Stomach (tissue), 9 donors: ENCODE measurements around the gene PSENEN. TPM values are rescaled to one million over a fixed set of nuclear protein-coding genes. Genes with fewer than 3 reads are reported as not detected.

Experiments
- DNase-seq, 2 donors: peaks; one replicate each; pipeline versions ENCODE4 v3.0.0 to v3.0.0-alpha.2; 2013 to 2019
- H3K27ac ChIP-seq, 5 donors: fragments of 200-600 bp in 4 of 5; sonication (generic) in 4 of 5; one replicate each; pipeline ENCODE4 v1.5.1; 2013 to 2019; ENCODE audit warnings: mild to moderate bottlenecking in 1 of 5, moderate library complexity in 1 of 5
- H3K27me3 ChIP-seq, 3 donors: fragments of 200-600 bp; sonication (generic); one replicate each; pipeline ENCODE4 v1.5.1; 2017 to 2019; ENCODE audit warnings: mixed run types in 1 of 3
- H3K36me3 ChIP-seq, 4 donors: fragments of 200-600 bp; sonication (generic); 1 replicate in 3 of 4; 2 replicates in 1 of 4; pipeline ENCODE4 v1.5.1; 2016 to 2019
- H3K4me1 ChIP-seq, 4 donors: fragments of 200-600 bp; sonication (generic); one replicate each; pipeline ENCODE4 v1.5.1; 2016 to 2019
- H3K4me3 ChIP-seq, 4 donors: fragments of 200-600 bp; sonication (generic) in 3 of 4; one replicate each; pipeline ENCODE4 v1.5.1; 2016 to 2019; ENCODE audit warnings: mild to moderate bottlenecking in 1 of 4
- H3K9me3 ChIP-seq, 4 donors: fragments of 200-600 bp; sonication (generic); one replicate each; pipeline ENCODE4 v1.5.1; 2016 to 2019
- EP300 ChIP-seq: sonication (generic); formaldehyde crosslinking; IDR thresholded peaks from one replicate; pipeline ENCODE4 v1.6.1; 2017; ENCODE audit warnings: antibody characterized with exemption
- POLR2A ChIP-seq, 4 donors: fragments of 450-650 bp; IDR thresholded peaks; one replicate each; pipeline ENCODE4 v1.6.1; 2016; ENCODE audit warnings: antibody characterized with exemption in 4 of 4, control low read depth in 2 of 4, mild to moderate bottlenecking in 1 of 4, moderate library complexity in 1 of 4
- POLR2AphosphoS5 ChIP-seq, 3 donors: sonication (generic); formaldehyde crosslinking; IDR thresholded peaks; one replicate each; pipeline ENCODE4 v1.6.1; 2016; ENCODE audit warnings: antibody characterized with exemption in 3 of 3
- WGBS, 5 donors: extraction: QIAGEN DNeasy Blood & Tissue Kit in 3 of 5; methylation state at CpG; one replicate each; pipeline versions ENCODE4 v1.1.5 to v1.1.7; 2013 to 2018; 5-methylcytosine and 5-hydroxymethylcytosine counted together
- intact Hi-C: fragments of 100-400 bp; cut with DNase I; formaldehyde crosslinking; loops from one replicate; pipeline ENCODE4 v1.15.1; 2023; ENCODE audit warnings: low total_unique reads
- polyA plus RNA-seq, 3 donors: library from polyadenylated mRNA; stranded (reverse); fragments of 200-250 nt; gene quantifications; one replicate each; pipeline ENCODE4 v1.2.3, GENCODE V29; 2013
- total RNA-seq, 5 donors: library from RNA; depleted of rRNA; stranded (reverse); fragments of >200 nt; gene quantifications; one replicate each; pipeline versions ENCODE4 v1.1.0 to v1.2.3, GENCODE V29; 2014 to 2016
- TF ChIP-seq, protein P1 (sequence below), 7 experiments: fragments of 450-650 bp in 4 of 7; fragments of 200-600 bp in 3 of 7; sonication (generic) in 3 of 7; IDR thresholded peaks; one replicate each; pipeline ENCODE4 v1.5.1; 2016 to 2019; ENCODE audit warnings: antibody characterized with exemption in 7 of 7, control low read depth in 2 of 7, mild to moderate bottlenecking in 1 of 7
- donor health status: healthy with polysubstance abuse.
- donor health status: Bipolar disorder and iron deficiency.
- donor health status: healthy.

The PSENEN gene
- total and polyA plus RNA-seq, 8 donors: 9.3 to 101 (median 50.4) TPM; not detected in 1

DNA sequence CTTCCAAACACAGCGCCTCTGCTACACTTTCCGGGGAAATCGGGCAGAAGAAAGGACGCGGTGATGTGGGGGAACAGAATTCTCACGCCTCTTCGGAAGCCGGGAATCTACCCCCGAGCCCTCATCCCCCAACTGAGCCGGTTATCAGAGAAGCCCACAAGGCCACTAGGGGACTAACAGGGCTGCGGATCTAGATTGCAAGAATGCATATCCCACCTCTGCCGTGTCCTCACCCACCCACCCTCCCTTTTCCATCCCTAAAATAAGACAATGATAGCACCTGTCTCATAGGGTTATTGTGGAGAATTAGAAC, 4.3 kb upstream of the PSENEN start:
- WGBS, 5 donors: 2 to 9% (median 3%) methylated on average over 12 of the region's 12 CpGs

GRCh38 chr19:35742121-35742724, 3.2 kb upstream of the PSENEN start, which contains the start of gene IGFLR1:
IGFLR1 (minus strand) TSS chr19:35742452; CDS start chr19:35741180, 1,272 bp downstream.
- Histone ChIP-seq H3K9me3 (no peaks in the 10 kb centered on the region), H3K4me3 (peak within 1 kb of the TSS; percentile 51 to 68 (median 60)), H3K27me3 (no peaks in the 10 kb centered on the region), H3K4me1 (peaks cover 31 to 64% (median 47%) of the 10 kb centered on the region in 4 donors), H3K36me3 (peaks cover 17 to 32% (median 29%) of the 10 kb centered on the region in 4 donors), H3K27ac (peak within 1 kb of the TSS; percentile 35 to 93 (median 91))
- TF ChIP-seq POLR2AphosphoS5 (IDR thresholded peaks at IDR 0.05) (no peak), EP300 (no peak), POLR2A (IDR thresholded peaks at IDR 0.05) (no peak)
- TF ChIP-seq, protein P1, sequence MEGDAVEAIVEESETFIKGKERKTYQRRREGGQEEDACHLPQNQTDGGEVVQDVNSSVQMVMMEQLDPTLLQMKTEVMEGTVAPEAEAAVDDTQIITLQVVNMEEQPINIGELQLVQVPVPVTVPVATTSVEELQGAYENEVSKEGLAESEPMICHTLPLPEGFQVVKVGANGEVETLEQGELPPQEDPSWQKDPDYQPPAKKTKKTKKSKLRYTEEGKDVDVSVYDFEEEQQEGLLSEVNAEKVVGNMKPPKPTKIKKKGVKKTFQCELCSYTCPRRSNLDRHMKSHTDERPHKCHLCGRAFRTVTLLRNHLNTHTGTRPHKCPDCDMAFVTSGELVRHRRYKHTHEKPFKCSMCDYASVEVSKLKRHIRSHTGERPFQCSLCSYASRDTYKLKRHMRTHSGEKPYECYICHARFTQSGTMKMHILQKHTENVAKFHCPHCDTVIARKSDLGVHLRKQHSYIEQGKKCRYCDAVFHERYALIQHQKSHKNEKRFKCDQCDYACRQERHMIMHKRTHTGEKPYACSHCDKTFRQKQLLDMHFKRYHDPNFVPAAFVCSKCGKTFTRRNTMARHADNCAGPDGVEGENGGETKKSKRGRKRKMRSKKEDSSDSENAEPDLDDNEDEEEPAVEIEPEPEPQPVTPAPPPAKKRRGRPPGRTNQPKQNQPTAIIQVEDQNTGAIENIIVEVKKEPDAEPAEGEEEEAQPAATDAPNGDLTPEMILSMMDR (IDR thresholded peaks at IDR 0.05): no peak
- intact Hi-C loops: no loop called here
- WGBS, 5 donors: 57 to 82% (median 75%) methylated on average over 9 of the region's 9 CpGs
- DNase-seq: peak; percentile 44 to 66

More for the DNA sequence above, 4.3 kb upstream of the PSENEN start:
- TF ChIP-seq POLR2AphosphoS5 (IDR thresholded peaks at IDR 0.05): no peak
- no peak for TF ChIP-seq POLR2A (IDR thresholded peaks at IDR 0.05)
- TF ChIP-seq, protein P1 (IDR thresholded peaks at IDR 0.05): no peak
- TF ChIP-seq EP300: no peak
- Histone ChIP-seq H3K27ac (peak overlapping the region; percentile 81 to 93 (median 91)), H3K4me3 (peak overlapping the region; percentile 51 to 68 (median 60)), H3K4me1 (peaks cover 27 to 56% (median 39%) of the 10 kb centered on the region in 4 donors), H3K36me3 (peaks cover 25 to 42% (median 39%) of the 10 kb centered on the region in 4 donors), H3K27me3 (no peaks in the 10 kb centered on the region), H3K9me3 (no peaks in the 10 kb centered on the region)
- intact Hi-C loops: no loop called here
- DNase-seq: no peak

- intact Hi-C loops: no loop called here
- Histone ChIP-seq H3K4me1 (peaks cover 36 to 74% (median 57%) of the 10 kb centered on the region in 4 donors), H3K27me3 (no peaks in the 10 kb centered on the region), H3K36me3 (peaks cover under 1 to 15% (median 13%) of the 10 kb centered on the region in 4 donors), H3K9me3 (no peaks in the 10 kb centered on the region), H3K27ac (peak overlapping the region in 4 of 5 donors; percentile 99 to 100 (median 100)), H3K4me3 (peak overlapping the region; percentile 82 to 96 (median 87))
- DNase-seq: no peak
- WGBS, 5 donors: 82 to 94% (median 90%) methylated on average over 11 to 19 of the region's 19 CpGs
- TF ChIP-seq EP300 (no peak), POLR2A (IDR thresholded peaks at IDR 0.05) (no peak), POLR2AphosphoS5 (IDR thresholded peaks at IDR 0.05) (no peak)
- TF ChIP-seq, protein P1 (IDR thresholded peaks at IDR 0.05): no peak
Observed at GRCh38 chr19:35743640-35744429, 1.6 kb upstream of the PSENEN start.

DNA sequence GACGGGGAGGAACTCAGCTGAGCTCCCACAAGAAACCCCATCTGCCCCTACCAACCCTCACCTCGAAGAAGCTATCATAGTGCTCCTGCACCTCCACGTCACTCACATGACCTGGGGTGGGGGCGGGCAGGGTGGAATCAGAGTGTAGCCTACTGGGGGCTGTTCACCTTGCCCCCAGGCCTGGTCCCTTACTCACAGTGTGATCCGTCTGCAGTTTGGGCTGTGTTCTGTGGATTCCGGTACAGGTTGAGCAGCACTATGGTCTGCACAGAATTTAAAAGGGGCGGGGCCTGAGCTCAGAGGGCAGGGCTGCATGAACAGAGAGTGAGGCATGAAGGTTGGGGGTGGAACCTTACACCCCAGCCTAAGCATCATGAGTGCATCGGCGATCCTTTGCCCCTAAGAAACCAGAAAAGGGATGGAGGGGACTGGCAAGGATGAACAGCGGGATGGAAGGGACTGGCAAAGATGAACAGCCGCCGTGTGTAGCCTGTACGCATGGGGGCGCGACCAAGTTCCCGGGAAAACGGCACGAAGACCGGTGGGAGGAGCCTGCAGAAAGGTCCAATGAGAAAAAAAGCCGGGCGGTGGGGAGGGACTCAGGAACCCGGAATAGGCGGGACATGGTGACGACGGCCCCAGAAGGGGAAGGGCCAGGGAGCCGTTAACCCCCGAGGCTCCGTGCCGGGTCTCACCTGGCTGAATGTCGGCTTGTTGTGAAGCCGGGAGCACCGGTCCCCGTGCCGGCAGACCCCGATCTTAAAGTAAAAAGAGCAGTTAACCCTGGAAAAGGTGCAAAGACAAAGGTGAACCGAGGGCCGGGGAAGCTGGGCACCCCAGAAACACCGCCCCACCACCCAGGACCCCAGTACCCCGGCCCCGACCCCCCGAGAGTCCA, 772 bp upstream of the PSENEN start:
- DNase-seq: peak; percentile 96 to 98
- no peaks in the 10 kb centered on the region for H3K27me3 ChIP-seq
- intact Hi-C loops: no loop called here
- H3K27ac ChIP-seq: peak overlapping the region; percentile 95 to 100 (median 100)
- H3K9me3 ChIP-seq: no peaks in the 10 kb centered on the region
- H3K4me3 ChIP-seq: peak overlapping the region; percentile 82 to 96 (median 87)
- WGBS, 5 donors: 4 to 7% (median 7%) methylated on average over 38 to 41 of the region's 41 CpGs
- H3K4me1 ChIP-seq: peaks cover 43 to 75% (median 60%) of the 10 kb centered on the region in 4 donors
- H3K36me3 ChIP-seq: peaks cover 0 to 11% (median 8%) of the 10 kb centered on the region in 4 donors
- TF ChIP-seq EP300 (no peak), POLR2A (IDR thresholded peaks at IDR 0.05) (peak in 1 of 4 donors; percentile 70), POLR2AphosphoS5 (IDR thresholded peaks at IDR 0.05) (peak in 1 of 3 donors; percentile 54)
- TF ChIP-seq, protein P1 (IDR thresholded peaks at IDR 0.05): peak in 5 of 7 experiments; percentile 18 to 46 (median 23)
